Measurements from ENCODE around the gene SRD5A3. TPM values are rescaled to one million over a fixed set of nuclear protein-coding genes. Genes with fewer than 3 reads are reported as not detected.
"Not testable (repeated sequence)": the region's sequence is repeated elsewhere in the genome, so short reads cannot be mapped to it uniquely, and the experiment has no call there.

The SRD5A3 gene
- total RNA-seq, 2 donors from 2014 or later, result 0.77 to 20.4 TPM

GRCh38 chr4:55358668-55359067 is 12.6 kb downstream of the SRD5A3 start:
- ATAC-seq (peak in 1 of 2 donors; percentile 73), DNase-seq (ENCODE audit: low spot score in 2 of 2) (no peak)
- no peaks in the 10 kb centered on the region for H3K9me3 Mint-ChIP-seq
- peaks cover 5 to 14% of the 10 kb centered on the region in 2 donors for H3K36me3 Mint-ChIP-seq
- no peak overlapping the region for H3K27ac Mint-ChIP-seq

- H3K36me3 Mint-ChIP-seq, result peaks cover 4 to 10% of the 10 kb centered on the region in 2 donors
- DNase-seq (ENCODE audit: low spot score in 2 of 2), result no peak
- H3K9me3 Mint-ChIP-seq, result no peaks in the 10 kb centered on the region
- no peak for ATAC-seq
- H3K27ac Mint-ChIP-seq, result peak overlapping the region in 1 of 2 donors; percentile 14
These were observed 13.4 kb downstream of the SRD5A3 start for GRCh38 chr4:55359397-55359916.

GRCh38 chr4:55362938-55363337 is 16.9 kb downstream of the SRD5A3 start:
- not testable (repeated sequence) for H3K36me3 Mint-ChIP-seq, H3K27ac Mint-ChIP-seq, ATAC-seq

GRCh38 chr4:55363691-55364351 is 17.8 kb downstream of the SRD5A3 start:
- ATAC-seq, result no peak
- H3K36me3 Mint-ChIP-seq, result no peaks in the 10 kb centered on the region
- DNase-seq (ENCODE audit: low spot score in 2 of 2), result no peak
- no peaks in the 10 kb centered on the region for H3K9me3 Mint-ChIP-seq
- H3K27ac Mint-ChIP-seq, result no peak overlapping the region

More at GRCh38 chr4:55362938-55363337, 16.9 kb downstream of the SRD5A3 start:
- DNase-seq (ENCODE audit: low spot score in 2 of 2); H3K9me3 Mint-ChIP-seq: not testable (repeated sequence)

- DNase-seq (ENCODE audit: low spot score in 2 of 2) (no peak), ATAC-seq (no peak)
- no peaks in the 10 kb centered on the region for H3K9me3 Mint-ChIP-seq
- no peak overlapping the region for H3K27ac Mint-ChIP-seq
- peaks cover 0 to 2% of the 10 kb centered on the region in 2 donors for H3K36me3 Mint-ChIP-seq
These were observed 18.8 kb downstream of the SRD5A3 start for GRCh38 chr4:55364691-55365344.

- Mint-ChIP-seq H3K9me3 (no peaks in the 10 kb centered on the region), H3K27ac (no peak overlapping the region), H3K36me3 (peaks cover 0 to 6% of the 10 kb centered on the region in 2 donors)
- ATAC-seq (no peak), DNase-seq (ENCODE audit: low spot score in 2 of 2) (no peak)
These were observed 19.3 kb downstream of the SRD5A3 start for GRCh38 chr4:55365345-55365728.

GRCh38 chr4:55366621-55367020 is 20.6 kb downstream of the SRD5A3 start:
- ATAC-seq, result no peak

GRCh38 chr4:55367084-55367722 is 21.2 kb downstream of the SRD5A3 start:
- peaks cover 0 to 6% of the 10 kb centered on the region in 2 donors for H3K36me3 Mint-ChIP-seq
- ATAC-seq (no peak), DNase-seq (ENCODE audit: low spot score in 2 of 2) (no peak)
- H3K27ac Mint-ChIP-seq, result no peak overlapping the region
- H3K9me3 Mint-ChIP-seq, result no peaks in the 10 kb centered on the region

More at GRCh38 chr4:55366621-55367020, 20.6 kb downstream of the SRD5A3 start:
- Mint-ChIP-seq H3K27ac (no peak overlapping the region), H3K9me3 (no peaks in the 10 kb centered on the region), H3K36me3 (peaks cover 0 to 6% of the 10 kb centered on the region in 2 donors)
- no peak for DNase-seq (ENCODE audit: low spot score in 2 of 2)

GRCh38 chr4:55369968-55370367 is 23.9 kb downstream of the SRD5A3 start:
- no peak for ATAC-seq
- no peak for DNase-seq (ENCODE audit: low spot score in 2 of 2)
- Mint-ChIP-seq H3K9me3 (no peaks in the 10 kb centered on the region), H3K27ac (no peak overlapping the region), H3K36me3 (peaks cover 0 to 6% of the 10 kb centered on the region in 2 donors)

GRCh38 chr4:55372259-55372658 is 26.2 kb downstream of the SRD5A3 start:
- no peak overlapping the region for H3K27ac Mint-ChIP-seq
- no peaks in the 10 kb centered on the region for H3K9me3 Mint-ChIP-seq
- no peak for DNase-seq (ENCODE audit: low spot score in 2 of 2)
- no peak for ATAC-seq
- peaks cover 0 to 6% of the 10 kb centered on the region in 2 donors for H3K36me3 Mint-ChIP-seq

- Mint-ChIP-seq H3K36me3 (peaks cover 0 to 6% of the 10 kb centered on the region in 2 donors), H3K27ac (no peak overlapping the region), H3K9me3 (no peaks in the 10 kb centered on the region)
- no peak for ATAC-seq
- no peak for DNase-seq (ENCODE audit: low spot score in 2 of 2)
These were observed 27.4 kb downstream of the SRD5A3 start for GRCh38 chr4:55373461-55373860.

- Mint-ChIP-seq H3K9me3 (no peaks in the 10 kb centered on the region), H3K36me3 (no peaks in the 10 kb centered on the region), H3K27ac (no peak overlapping the region)
- DNase-seq (ENCODE audit: low spot score in 2 of 2), result no peak
- no peak for ATAC-seq
These were observed 30.7 kb downstream of the SRD5A3 start for GRCh38 chr4:55376698-55377097.

GRCh38 chr4:55378617-55379467 is 32.8 kb downstream of the SRD5A3 start:
- Mint-ChIP-seq H3K27ac (no peak overlapping the region), H3K9me3 (no peaks in the 10 kb centered on the region), H3K36me3 (no peaks in the 10 kb centered on the region)
- ATAC-seq (no peak), DNase-seq (ENCODE audit: low spot score in 2 of 2) (no peak)

GRCh38 chr4:55380576-55380975 is 34.5 kb downstream of the SRD5A3 start:
- DNase-seq (ENCODE audit: low spot score in 2 of 2) (no peak), ATAC-seq (no peak)
- Mint-ChIP-seq H3K27ac (no peak overlapping the region), H3K36me3 (no peaks in the 10 kb centered on the region), H3K9me3 (no peaks in the 10 kb centered on the region)

GRCh38 chr4:55381502-55381901 is 35.5 kb downstream of the SRD5A3 start:
- Mint-ChIP-seq H3K27ac (no peak overlapping the region), H3K9me3 (no peaks in the 10 kb centered on the region), H3K36me3 (no peaks in the 10 kb centered on the region)
- no peak for ATAC-seq
- no peak for DNase-seq (ENCODE audit: low spot score in 2 of 2)

- ATAC-seq (no peak), DNase-seq (ENCODE audit: low spot score in 2 of 2) (no peak)
- Mint-ChIP-seq H3K27ac (no peak overlapping the region), H3K9me3 (no peaks in the 10 kb centered on the region), H3K36me3 (no peaks in the 10 kb centered on the region)
These were observed 36.5 kb downstream of the SRD5A3 start for GRCh38 chr4:55382488-55383003.

All from activated naive CD4-positive, alpha-beta T cell treated with anti-CD3 and anti-CD28 coated beads, Interleukin-2, amount 50 U/mL, for 72 hours (primary cell).